Prostate gland (tissue), 2 donors: ENCODE data around the gene TMED9.

Source experiments
- POLR2A ChIP-seq: fragments of 450-650 bp; IDR thresholded peaks from one replicate; pipeline ENCODE4 v1.6.1; 2016; ENCODE audit warnings: antibody characterized with exemption, mild to moderate bottlenecking
- POLR2AphosphoS5 ChIP-seq: sonication (generic); formaldehyde crosslinking; IDR thresholded peaks from one replicate; pipeline ENCODE4 v1.6.1; 2017; ENCODE audit warnings: antibody characterized with exemption
- TF ChIP-seq, protein P1 (sequence below), 4 experiments: fragments of 200-600 bp in 2 of 4; fragments of 450-650 bp in 2 of 4; sonication (generic) in 2 of 4; IDR thresholded peaks; 1 replicate in 3 of 4; 2 replicates in 1 of 4; pipeline ENCODE4 v1.5.1; 2016 to 2019; ENCODE audit warnings: antibody characterized with exemption in 4 of 4, mild to moderate bottlenecking in 2 of 4, moderate library complexity in 2 of 4

GRCh38 chr5:177612215-177612673 is 20.2 kb downstream of the TMED9 start:
- TF ChIP-seq, protein P1, sequence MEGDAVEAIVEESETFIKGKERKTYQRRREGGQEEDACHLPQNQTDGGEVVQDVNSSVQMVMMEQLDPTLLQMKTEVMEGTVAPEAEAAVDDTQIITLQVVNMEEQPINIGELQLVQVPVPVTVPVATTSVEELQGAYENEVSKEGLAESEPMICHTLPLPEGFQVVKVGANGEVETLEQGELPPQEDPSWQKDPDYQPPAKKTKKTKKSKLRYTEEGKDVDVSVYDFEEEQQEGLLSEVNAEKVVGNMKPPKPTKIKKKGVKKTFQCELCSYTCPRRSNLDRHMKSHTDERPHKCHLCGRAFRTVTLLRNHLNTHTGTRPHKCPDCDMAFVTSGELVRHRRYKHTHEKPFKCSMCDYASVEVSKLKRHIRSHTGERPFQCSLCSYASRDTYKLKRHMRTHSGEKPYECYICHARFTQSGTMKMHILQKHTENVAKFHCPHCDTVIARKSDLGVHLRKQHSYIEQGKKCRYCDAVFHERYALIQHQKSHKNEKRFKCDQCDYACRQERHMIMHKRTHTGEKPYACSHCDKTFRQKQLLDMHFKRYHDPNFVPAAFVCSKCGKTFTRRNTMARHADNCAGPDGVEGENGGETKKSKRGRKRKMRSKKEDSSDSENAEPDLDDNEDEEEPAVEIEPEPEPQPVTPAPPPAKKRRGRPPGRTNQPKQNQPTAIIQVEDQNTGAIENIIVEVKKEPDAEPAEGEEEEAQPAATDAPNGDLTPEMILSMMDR (IDR thresholded peaks at IDR 0.05) = no peak
- TF ChIP-seq POLR2A = no peak
- TF ChIP-seq POLR2AphosphoS5 = no peak
